Measurements from ENCODE around the gene TRMT1.
"Not testable (repeated sequence)": the region's sequence is repeated elsewhere in the genome, so short reads cannot be mapped to it uniquely, and the experiment has no call there.

Gene TRMT1

GRCh38 chr19:13116282-13117175 is at the start of gene TRMT1:
TSS of gene TRMT1 (minus strand) at chr19:13116740. CDS start at chr19:13116399, 341 bp downstream.
- peak; percentile 94 for DNase-seq

DNA sequence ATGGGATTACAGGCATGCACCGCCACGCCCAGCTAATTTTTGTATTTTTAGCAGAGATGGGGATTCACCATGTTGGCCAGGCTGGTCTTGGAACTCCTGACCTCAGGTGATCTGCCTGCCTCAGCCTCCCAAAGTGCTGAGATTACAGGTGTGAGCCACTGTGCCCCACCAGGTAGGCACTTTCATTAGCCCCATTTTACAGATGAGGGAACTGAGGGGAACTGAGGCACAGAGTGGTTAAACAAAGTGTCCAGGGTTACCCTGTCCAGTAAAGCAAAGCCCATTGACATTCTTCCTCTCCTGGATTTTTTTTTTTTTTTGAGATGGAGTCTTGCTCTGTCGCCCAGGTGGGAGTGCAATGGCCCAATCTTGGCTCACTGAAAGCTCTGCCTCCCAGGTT is 49.6 kb upstream of the TRMT1 start:
- not testable (repeated sequence) for DNase-seq

DNA sequence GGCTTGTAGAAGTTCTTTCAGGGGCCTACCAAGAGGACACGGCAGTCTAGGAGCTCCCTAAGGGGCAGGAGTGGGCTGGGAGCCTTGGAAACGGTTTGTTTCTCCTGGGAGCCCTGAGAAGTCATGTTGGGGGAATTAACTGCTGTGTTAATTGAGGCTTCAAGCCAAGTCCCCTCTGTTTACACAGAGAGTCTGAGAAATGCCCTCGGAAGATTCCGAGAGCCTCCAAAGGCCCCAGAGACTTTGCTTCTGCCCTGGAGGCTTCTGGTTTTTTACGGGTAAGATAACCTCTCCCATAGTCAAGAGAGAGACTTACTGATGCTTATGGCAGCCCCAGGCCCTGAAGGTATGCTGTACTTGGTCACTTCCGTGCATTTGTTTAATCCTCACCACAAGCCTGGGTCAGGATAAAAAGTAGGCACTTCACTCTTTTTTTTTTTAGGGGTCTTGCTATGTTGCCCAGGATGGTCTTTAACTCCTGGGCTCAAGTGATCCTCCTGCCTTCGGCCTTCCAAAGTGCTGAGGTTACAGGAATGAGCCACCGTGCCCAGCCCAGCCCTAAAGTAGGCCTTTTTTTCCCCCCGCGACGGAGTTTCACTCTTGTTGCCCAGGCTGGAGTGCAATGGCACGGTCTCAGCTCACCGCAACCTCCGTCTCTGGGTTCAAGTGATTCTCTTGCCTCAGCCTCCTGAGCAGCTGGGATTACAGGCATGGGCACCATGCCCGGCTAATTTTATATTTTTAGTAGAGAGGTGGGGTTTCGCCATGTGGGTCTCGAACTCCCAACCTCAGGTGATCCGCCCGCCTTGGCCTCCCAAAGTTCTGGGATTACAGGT is 48.8 kb upstream of the TRMT1 start:
- DNase-seq = no peak

GRCh38 chr19:13164343-13165161 is 48.0 kb upstream of the TRMT1 start:
- peak; percentile 50 for DNase-seq

DNA sequence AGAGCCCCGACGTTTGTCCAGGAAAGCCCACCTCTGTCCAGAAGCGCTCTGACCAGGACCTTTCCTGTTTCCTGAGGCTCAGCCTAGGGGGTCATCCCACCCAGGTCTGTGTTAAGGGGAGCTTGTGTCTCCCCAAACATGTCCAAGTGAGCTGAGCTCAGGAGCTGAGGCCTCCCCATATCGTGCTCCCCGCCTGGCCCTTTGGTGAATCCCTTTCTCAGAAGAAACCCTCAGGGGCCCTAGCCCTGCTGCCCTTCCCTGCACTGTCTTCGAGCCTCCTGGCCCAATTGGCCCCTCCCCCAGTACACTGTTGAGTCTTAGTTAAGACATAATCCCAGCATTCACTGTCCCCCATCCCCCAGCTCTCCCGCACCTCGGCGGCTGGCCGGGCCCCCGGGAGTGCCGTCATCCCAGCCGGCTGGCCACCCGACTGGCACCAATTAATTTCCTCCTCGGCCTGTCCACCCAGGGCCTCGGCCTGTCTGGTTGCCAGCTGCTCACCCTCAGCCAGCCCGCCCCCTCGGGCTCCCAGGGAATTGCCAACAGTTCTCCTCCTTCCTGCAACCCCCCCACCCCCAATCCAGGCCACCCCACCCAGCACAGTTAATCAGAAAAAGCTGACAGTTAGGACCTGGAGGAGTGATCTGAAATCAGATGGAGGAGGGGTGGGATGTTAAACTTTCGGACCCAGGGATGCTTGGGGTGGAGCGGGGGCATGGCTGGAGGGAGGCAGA is 47.2 kb upstream of the TRMT1 start:
- peak; percentile 58 for DNase-seq

GRCh38 chr19:13162724-13163608 is 46.4 kb upstream of the TRMT1 start:
- DNase-seq = peak; percentile 97

DNA sequence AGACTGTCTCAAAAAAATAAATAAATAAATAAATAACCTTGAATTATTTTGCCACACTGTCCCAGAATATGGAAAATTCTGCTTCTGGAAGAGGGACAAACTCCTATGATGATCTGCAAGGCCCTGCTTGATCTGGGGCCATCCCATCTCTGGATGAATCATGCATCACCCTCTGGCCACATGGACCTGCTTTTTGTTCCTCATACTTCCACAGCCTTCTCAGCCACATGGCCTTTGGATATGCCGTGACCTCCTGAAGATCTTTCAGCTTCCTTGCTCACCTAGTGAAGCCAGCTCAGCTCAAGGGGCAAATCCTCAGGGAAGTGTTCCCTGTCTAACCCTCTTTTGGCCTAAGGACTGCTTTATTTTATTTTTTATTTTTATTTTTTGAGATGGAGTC is 44.0 kb upstream of the TRMT1 start:
- no peak for DNase-seq

DNA sequence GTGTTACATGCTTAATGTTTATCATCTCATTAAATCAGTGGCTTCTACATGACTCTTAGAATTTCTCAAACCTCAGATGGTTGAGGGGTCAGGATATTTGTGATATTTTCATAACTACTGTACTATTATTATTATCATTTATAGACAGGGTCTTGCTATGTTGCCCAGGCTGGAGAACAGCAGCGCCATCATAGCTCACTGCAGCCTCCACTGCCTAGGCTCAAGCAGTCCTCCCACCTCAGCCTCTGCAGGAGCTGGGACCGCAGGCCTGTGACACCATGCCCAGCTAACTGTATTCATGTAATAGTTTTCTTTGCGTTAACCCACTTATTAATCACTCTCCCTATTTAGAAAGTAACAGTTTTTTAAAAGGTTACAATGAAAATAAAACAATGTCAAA is 43.2 kb upstream of the TRMT1 start:
- no peak for DNase-seq

- DNase-seq = peak; percentile 80
Observed at GRCh38 chr19:13155472-13156359, 39.2 kb upstream of the TRMT1 start.

DNA sequence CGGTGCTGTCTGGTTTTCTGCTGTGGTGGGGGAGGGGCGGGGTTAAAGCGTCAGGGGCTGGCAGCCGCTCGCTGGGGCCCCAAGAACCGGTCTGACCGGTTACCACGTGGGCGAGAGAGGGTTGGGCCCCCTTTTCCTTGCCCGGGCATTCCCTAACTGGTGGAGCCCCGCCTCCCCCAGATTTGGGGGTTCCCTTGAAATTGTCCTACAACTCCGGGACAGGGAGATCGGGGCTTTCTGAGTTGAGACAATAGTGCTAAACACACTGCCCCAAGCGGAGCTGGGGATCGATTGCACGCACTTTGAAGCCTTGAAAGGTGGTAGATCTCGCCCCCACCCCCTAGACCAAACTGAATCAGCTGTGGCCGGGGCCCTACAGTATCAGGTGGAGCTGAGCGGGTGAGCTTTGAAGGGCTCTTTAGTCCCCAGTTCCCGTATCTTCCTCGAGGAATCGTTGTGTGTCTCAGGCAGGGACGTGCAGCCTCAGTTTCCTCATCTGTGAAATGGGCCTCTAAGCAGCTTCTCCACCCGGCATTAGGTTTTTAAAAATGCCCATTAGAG is 38.5 kb upstream of the TRMT1 start:
- DNase-seq = peak; percentile 80

DNA sequence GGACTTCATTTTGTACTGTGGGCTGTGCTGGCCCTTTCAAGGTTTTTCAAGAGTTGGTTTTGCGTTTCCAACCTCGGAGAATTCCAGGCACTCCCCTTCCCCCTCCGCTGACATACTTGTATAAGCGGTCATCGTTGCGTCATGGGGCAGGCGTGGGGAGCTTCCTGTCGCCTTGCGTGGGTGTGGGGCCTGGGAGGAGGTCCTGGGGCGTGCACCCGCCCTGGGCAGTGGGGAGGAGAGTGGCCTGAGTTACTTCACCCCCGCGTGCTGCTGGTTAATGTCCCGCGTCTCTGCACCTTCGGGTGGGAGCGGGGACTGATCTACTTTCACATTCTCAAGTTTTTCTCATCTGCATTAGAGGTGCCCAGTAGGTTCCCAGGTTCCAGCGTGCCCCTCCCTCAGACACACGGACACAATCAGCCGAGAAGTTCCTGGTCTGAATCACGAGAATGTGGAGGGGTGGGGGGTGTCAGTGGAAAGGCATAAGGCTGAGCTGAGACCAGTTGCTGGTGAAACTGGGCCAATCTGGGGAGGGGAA is 37.8 kb upstream of the TRMT1 start:
- DNase-seq = peak; percentile 72

DNA sequence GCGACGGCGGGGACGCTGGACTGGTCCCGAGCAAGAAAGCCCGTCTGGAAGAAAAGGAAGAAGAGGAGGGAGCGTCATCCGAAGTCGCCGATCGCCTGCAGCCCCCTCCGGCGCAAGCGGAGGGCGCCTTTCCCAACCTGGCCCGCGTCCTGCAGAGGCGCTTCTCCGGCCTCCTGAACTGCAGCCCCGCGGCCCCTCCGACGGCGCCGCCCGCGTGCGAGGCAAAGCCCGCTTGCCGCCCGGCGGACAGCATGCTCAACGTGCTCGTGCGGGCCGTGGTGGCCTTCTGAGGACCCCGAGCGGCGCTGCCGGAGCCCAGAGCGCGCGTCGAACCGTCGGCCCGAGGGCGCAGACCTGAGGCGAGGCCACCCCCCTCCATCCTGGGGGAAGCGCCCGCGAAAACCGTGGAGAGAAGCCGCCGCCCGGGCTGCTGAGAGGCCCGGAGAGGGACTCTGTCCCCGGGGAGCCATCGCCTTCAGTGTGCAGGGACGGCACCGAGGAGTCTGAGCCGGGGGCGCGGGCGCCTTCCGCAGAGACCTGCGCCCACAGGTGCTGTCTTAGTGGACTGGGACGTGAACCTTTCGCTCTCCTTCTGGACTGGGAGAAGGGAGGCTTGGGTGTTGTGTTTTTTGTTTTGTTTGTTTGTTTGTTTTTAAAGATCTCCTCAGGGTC is 37.2 kb upstream of the TRMT1 start:
- DNase-seq = peak; percentile 45

DNA sequence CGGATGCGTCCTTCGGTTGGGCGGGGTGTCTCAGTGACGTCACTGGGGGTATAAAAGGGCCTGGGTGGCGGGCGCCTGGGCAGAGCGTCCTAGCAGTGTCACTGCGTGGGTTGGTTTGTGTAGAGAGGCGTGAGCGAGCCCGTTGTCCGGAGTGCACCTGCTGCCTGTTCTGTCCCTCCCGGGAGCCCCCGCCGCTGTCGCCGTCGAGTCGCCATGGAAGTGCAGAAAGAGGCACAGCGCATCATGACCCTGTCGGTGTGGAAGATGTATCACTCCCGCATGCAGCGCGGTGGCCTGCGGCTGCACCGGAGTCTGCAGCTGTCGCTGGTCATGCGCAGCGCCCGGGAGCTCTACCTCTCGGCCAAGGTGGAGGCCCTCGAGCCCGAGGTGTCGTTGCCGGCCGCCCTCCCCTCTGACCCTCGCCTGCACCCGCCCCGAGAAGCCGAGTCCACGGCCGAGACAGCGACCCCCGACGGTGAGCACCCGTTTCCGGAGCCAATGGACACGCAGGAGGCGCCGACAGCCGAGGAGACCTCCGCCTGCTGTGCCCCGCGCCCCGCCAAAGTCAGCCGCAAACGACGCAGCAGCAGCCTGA is 36.5 kb upstream of the TRMT1 start:
- DNase-seq = peak; percentile 98

- no peak for DNase-seq
Observed at GRCh38 chr19:13152356-13152973, 35.9 kb upstream of the TRMT1 start.

DNA sequence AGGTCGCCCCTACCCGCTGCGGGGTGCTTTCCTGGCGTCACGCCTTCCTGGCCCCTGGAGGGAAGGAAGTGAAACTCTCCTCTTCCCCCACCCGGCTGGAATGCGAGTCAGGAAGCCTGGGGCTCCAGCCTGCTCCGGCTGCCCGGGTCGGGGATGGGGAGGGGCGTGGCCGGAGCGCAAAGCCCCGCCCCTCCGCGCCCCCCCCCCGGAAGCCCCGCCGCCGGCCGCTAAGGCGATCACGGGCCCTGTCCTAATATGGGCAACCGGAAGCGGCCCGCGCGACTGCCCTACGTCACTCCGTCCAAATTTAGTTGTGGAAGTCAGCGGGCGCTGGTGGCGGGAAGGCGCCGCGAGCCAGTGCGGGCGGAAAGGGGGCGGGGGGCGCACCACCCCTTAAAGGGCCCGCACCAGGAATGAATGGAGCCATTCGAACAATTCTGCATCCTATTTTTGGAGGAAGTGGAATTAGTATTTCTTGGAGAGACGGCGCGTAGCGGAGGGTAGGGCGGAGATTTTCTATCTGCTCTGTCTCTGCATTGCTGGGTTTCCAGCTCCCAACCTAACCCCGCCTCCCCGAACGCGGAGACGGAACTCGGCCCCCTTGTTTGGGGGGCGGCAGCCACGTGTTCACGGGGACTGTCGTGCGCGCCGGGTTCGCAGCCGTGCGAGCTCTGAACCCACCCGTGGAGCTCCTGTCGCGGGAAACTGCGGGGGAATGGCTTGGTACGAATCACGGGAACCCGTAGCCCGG is 35.2 kb upstream of the TRMT1 start:
- peak; percentile 97 for DNase-seq

DNA sequence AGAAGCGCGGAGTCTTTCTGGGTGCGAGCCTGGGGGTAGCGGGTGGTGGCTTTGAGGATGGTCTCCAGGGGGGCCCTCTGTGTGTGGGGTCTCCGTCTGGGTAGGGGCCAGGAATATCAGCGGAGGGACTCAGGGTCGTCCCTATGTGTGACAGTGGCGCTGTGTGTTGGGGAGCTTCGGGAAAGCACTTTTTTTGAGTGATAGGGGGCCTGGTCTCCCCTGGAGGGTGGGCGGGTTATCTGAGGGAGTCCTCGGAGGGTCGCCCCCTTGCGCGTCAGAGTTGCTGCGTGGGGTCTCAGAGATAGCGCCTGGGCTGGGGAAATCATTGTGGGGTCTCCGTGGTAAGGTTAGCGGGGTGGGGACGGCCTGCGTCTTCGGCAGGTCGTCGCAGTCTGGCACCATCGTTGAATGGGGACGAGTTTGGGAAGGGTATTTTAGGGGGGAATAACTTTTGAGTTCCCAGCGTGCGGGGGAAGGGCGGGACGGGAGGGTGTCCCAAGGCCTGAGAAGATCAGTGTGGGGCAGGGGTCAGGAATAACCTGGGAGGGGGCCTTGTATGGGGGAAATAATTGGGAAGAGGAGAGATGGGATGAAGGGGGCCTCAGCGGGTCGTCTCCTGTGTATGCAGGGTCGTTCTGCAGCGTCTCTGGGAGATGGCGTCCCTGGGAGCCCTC is 34.5 kb upstream of the TRMT1 start:
- DNase-seq = peak; percentile 20
